ENCODE results near the gene ENO2.
A peak's percentile ranks its signal among the peaks of the same experiment; 100 is the strongest.
"Not testable (repeated sequence)": the region's sequence is repeated elsewhere in the genome, so short reads cannot be mapped to it uniquely, and the experiment has no call there.

Gene ENO2

GRCh38 chr12:6905414-6906040, 8.9 kb upstream of the ENO2 start:
- Histone ChIP-seq H3K4me1 (ENCODE audit: control insufficient read depth, insufficient read depth, low read length) (peaks cover 8% of the 10 kb centered on the region), H3K9ac (ENCODE audit: low read length) (no peak overlapping the region), H3K4me3 (ENCODE audit: low read length) (peak overlapping the region; percentile 99), H3K36me3 (ENCODE audit: control insufficient read depth, insufficient read depth, low read length) (no peaks in the 10 kb centered on the region), H3K27me3 (ENCODE audit: control insufficient read depth, insufficient read depth, low read length) (no peaks in the 10 kb centered on the region), H3K27ac (ENCODE audit: low read depth, low read length) (no peak overlapping the region)

GRCh38 chr12:6908141-6908540, 6.2 kb upstream of the ENO2 start:
- not testable (repeated sequence) for H3K4me3 ChIP-seq (ENCODE audit: low read length); H3K27ac ChIP-seq (ENCODE audit: low read depth, low read length); H3K27me3 ChIP-seq (ENCODE audit: control insufficient read depth, insufficient read depth, low read length); H3K9ac ChIP-seq (ENCODE audit: low read length); H3K4me1 ChIP-seq (ENCODE audit: control insufficient read depth, insufficient read depth, low read length); H3K36me3 ChIP-seq (ENCODE audit: control insufficient read depth, insufficient read depth, low read length)

- Histone ChIP-seq H3K27ac (ENCODE audit: low read depth, low read length) (no peak overlapping the region), H3K36me3 (ENCODE audit: control insufficient read depth, insufficient read depth, low read length) (no peaks in the 10 kb centered on the region), H3K9ac (ENCODE audit: low read length) (no peak overlapping the region), H3K4me1 (ENCODE audit: control insufficient read depth, insufficient read depth, low read length) (peaks cover 9% of the 10 kb centered on the region), H3K27me3 (ENCODE audit: control insufficient read depth, insufficient read depth, low read length) (no peaks in the 10 kb centered on the region), H3K4me3 (ENCODE audit: low read length) (no peak overlapping the region)
Measured at GRCh38 chr12:6909421-6910145, 4.8 kb upstream of the ENO2 start.

DNA sequence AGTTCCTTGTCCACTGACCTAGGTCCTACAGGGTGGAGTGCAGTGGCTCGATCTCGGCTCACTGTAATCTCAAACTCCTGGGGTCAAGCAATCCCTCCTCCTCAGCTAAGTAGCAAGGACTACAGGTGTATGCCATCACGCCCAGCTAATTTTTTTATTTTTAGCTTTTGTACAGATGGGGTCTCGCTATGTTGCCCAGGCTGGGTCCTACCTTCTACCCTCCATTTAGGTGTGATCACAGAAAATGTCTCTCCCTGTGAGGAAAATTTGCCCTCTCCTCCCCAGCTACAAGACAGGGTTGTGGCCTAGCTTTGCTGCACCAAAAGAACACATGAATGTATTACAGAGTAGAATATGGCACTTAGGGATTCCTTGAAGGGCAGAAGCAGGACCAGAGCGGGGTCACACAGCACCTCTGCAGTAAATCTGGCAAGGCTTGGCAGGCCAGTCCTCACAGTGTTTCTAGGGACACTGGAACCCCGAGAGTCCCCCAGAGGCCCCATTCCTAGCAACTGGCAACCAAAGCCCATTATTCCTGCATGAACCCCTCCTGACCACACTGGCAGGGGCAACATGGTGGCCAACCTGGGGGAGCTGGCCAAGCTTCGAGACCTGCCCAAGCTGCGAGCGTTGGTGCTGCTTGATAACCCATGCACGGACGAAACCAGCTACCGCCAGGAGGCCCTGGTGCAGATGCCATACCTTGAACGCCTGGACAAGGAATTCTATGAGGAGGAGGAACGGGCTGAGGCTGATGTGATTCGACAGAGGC, 2.0 kb upstream of the ENO2 start:
- Histone ChIP-seq H3K4me1 (ENCODE audit: control insufficient read depth, insufficient read depth, low read length) (peaks cover 8% of the 10 kb centered on the region), H3K9ac (ENCODE audit: low read length) (no peak overlapping the region), H3K27ac (ENCODE audit: low read depth, low read length) (no peak overlapping the region), H3K27me3 (ENCODE audit: control insufficient read depth, insufficient read depth, low read length) (no peaks in the 10 kb centered on the region), H3K4me3 (ENCODE audit: low read length) (no peak overlapping the region), H3K36me3 (ENCODE audit: control insufficient read depth, insufficient read depth, low read length) (no peaks in the 10 kb centered on the region)

GRCh38 chr12:6914947-6915788, 788 bp downstream of the ENO2 start:
- no peaks in the 10 kb centered on the region for H3K27me3 ChIP-seq (ENCODE audit: control insufficient read depth, insufficient read depth, low read length)
- peaks cover 2% of the 10 kb centered on the region for H3K36me3 ChIP-seq (ENCODE audit: control insufficient read depth, insufficient read depth, low read length)
- H3K4me3 ChIP-seq (ENCODE audit: low read length), result peak overlapping the region; percentile 84
- H3K4me1 ChIP-seq (ENCODE audit: control insufficient read depth, insufficient read depth, low read length), result peaks cover 8% of the 10 kb centered on the region
- H3K9ac ChIP-seq (ENCODE audit: low read length), result peak overlapping the region; percentile 53
- peak overlapping the region; percentile 85 for H3K27ac ChIP-seq (ENCODE audit: low read depth, low read length)

GRCh38 chr12:6915789-6916285, 1.5 kb downstream of the ENO2 start:
- H3K27me3 ChIP-seq (ENCODE audit: control insufficient read depth, insufficient read depth, low read length), result no peaks in the 10 kb centered on the region
- no peak overlapping the region for H3K27ac ChIP-seq (ENCODE audit: low read depth, low read length)
- no peak overlapping the region for H3K4me3 ChIP-seq (ENCODE audit: low read length)
- H3K4me1 ChIP-seq (ENCODE audit: control insufficient read depth, insufficient read depth, low read length), result peaks cover 8% of the 10 kb centered on the region
- H3K9ac ChIP-seq (ENCODE audit: low read length), result no peak overlapping the region
- H3K36me3 ChIP-seq (ENCODE audit: control insufficient read depth, insufficient read depth, low read length), result peaks cover 2% of the 10 kb centered on the region

- Histone ChIP-seq H3K36me3 (ENCODE audit: control insufficient read depth, insufficient read depth, low read length) (peaks cover 2% of the 10 kb centered on the region), H3K4me1 (ENCODE audit: control insufficient read depth, insufficient read depth, low read length) (peaks cover 8% of the 10 kb centered on the region), H3K27ac (ENCODE audit: low read depth, low read length) (no peak overlapping the region), H3K9ac (ENCODE audit: low read length) (no peak overlapping the region), H3K4me3 (ENCODE audit: low read length) (no peak overlapping the region), H3K27me3 (ENCODE audit: control insufficient read depth, insufficient read depth, low read length) (no peaks in the 10 kb centered on the region)
Measured at GRCh38 chr12:6916426-6917200, 2.2 kb downstream of the ENO2 start.

- H3K27me3 ChIP-seq (ENCODE audit: control insufficient read depth, insufficient read depth, low read length), result no peaks in the 10 kb centered on the region
- no peak overlapping the region for H3K4me3 ChIP-seq (ENCODE audit: low read length)
- peaks cover 2% of the 10 kb centered on the region for H3K36me3 ChIP-seq (ENCODE audit: control insufficient read depth, insufficient read depth, low read length)
- H3K4me1 ChIP-seq (ENCODE audit: control insufficient read depth, insufficient read depth, low read length), result peaks cover 8% of the 10 kb centered on the region
- no peak overlapping the region for H3K27ac ChIP-seq (ENCODE audit: low read depth, low read length)
- H3K9ac ChIP-seq (ENCODE audit: low read length), result no peak overlapping the region
Measured at GRCh38 chr12:6917491-6918231, 3.3 kb downstream of the ENO2 start.

- peaks cover 12% of the 10 kb centered on the region for H3K4me1 ChIP-seq (ENCODE audit: control insufficient read depth, insufficient read depth, low read length)
- peaks cover 2% of the 10 kb centered on the region for H3K36me3 ChIP-seq (ENCODE audit: control insufficient read depth, insufficient read depth, low read length)
- H3K9ac ChIP-seq (ENCODE audit: low read length), result no peak overlapping the region
- H3K27me3 ChIP-seq (ENCODE audit: control insufficient read depth, insufficient read depth, low read length), result no peaks in the 10 kb centered on the region
- H3K27ac ChIP-seq (ENCODE audit: low read depth, low read length), result no peak overlapping the region
- no peak overlapping the region for H3K4me3 ChIP-seq (ENCODE audit: low read length)
Measured at GRCh38 chr12:6919588-6919987, 5.2 kb downstream of the ENO2 start.

DNA sequence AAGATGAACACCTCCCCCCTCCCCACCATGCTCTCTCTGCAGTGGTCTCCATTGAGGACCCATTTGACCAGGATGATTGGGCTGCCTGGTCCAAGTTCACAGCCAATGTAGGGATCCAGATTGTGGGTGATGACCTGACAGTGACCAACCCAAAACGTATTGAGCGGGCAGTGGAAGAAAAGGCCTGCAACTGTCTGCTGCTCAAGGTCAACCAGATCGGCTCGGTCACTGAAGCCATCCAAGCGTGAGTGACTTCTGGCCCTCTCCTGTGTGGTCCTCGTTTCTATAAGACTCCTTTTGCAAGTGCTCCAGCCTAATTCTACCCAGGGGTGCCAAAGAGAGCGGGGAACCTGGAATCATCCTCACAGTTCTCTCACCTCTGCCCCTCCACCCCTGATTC, 7.2 kb downstream of the ENO2 start:
- Histone ChIP-seq H3K27me3 (ENCODE audit: control insufficient read depth, insufficient read depth, low read length) (no peaks in the 10 kb centered on the region), H3K27ac (ENCODE audit: low read depth, low read length) (no peak overlapping the region), H3K4me1 (ENCODE audit: control insufficient read depth, insufficient read depth, low read length) (peaks cover 23% of the 10 kb centered on the region), H3K36me3 (ENCODE audit: control insufficient read depth, insufficient read depth, low read length) (peaks cover 2% of the 10 kb centered on the region), H3K9ac (ENCODE audit: low read length) (no peak overlapping the region), H3K4me3 (ENCODE audit: low read length) (no peak overlapping the region)
